HEK293 (cell line): ENCODE results near the gene CEMIP2.

Source experiments
- CTCF ChIA-PET: fragments of 350-600 bp; formaldehyde crosslinking; extraction: SDS; loops from one replicate; lab custom pipeline; 2021; ENCODE audit warnings: antibody characterized with exemption; lab: Yijun Ruan, JAX
- POLR2A ChIA-PET: fragments of 300-600 bp; formaldehyde crosslinking; extraction: SDS; loops from one replicate; lab custom pipeline; 2020; ENCODE audit warnings: antibody characterized with exemption, inconsistent platforms; lab: Yijun Ruan, JAX
- H3K27ac ChIP-seq: fragments of 200-500 bp; sonication (Bioruptor generic); 2 replicates; pipeline ENCODE4 v1.5.1; 2014; ENCODE audit warnings: low read depth, low read length, control low read depth, inconsistent platforms; ENCODE audit errors: extremely low read depth
- H3K36me3 ChIP-seq, 2 experiments: fragments of 200-500 bp in 1 of 2; sonication (Bioruptor generic) in 1 of 2; 1 replicate in 1 of 2; 2 replicates in 1 of 2; pipeline ENCODE4 v1.5.1; 2014 to 2017; ENCODE audit warnings: inconsistent platforms in 2 of 2, low read length in 2 of 2; ENCODE audit not compliant: control insufficient read depth in 2 of 2, insufficient read depth in 1 of 2
- H3K4me1 ChIP-seq: fragments of 200-500 bp; sonication (Bioruptor generic); 2 replicates; pipeline ENCODE4 v1.5.1; 2014; ENCODE audit warnings: mild to moderate bottlenecking, low read length, inconsistent platforms; ENCODE audit not compliant: control insufficient read depth, insufficient read depth
- H3K4me3 ChIP-seq: 2 replicates; pipeline ENCODE4 v1.5.1; 2011; ENCODE audit warnings: low read depth, mild to moderate bottlenecking, control low read depth, low read length, moderate library complexity
- H3K9me3 ChIP-seq: fragments of 200-500 bp; sonication (Bioruptor generic); 2 replicates; pipeline ENCODE4 v1.5.1; 2014; ENCODE audit warnings: low read depth, low read length, inconsistent platforms; ENCODE audit not compliant: control insufficient read depth, insufficient read depth
- EGR2 ChIP-seq: fragments of 450-650 bp; formaldehyde crosslinking; IDR thresholded peaks from 2 replicates; pipeline ENCODE4 v1.5.1; 2016; ENCODE audit warnings: low read depth, missing biosample characterization, missing genetic modification characterization
- MZF1 ChIP-seq: fragments of 450-650 bp; formaldehyde crosslinking; IDR thresholded peaks from 2 replicates; pipeline ENCODE4 v1.5.1; 2017; ENCODE audit warnings: missing biosample characterization, missing genetic modification characterization, borderline replicate concordance
- OSR2 ChIP-seq: fragments of 450-650 bp; formaldehyde crosslinking; IDR thresholded peaks from 2 replicates; pipeline ENCODE4 v1.5.1; 2016; ENCODE audit warnings: missing biosample characterization, missing genetic modification characterization
- OVOL3 ChIP-seq: fragments of 450-650 bp; formaldehyde crosslinking; IDR thresholded peaks from 2 replicates; pipeline ENCODE4 v1.5.1; 2016; ENCODE audit warnings: missing biosample characterization, missing genetic modification characterization
- PRDM1 ChIP-seq: fragments of 450-650 bp; formaldehyde crosslinking; IDR thresholded peaks from 2 replicates; pipeline ENCODE4; 2016; ENCODE audit warnings: missing biosample characterization, missing genetic modification characterization
- SP2 ChIP-seq: fragments of 450-650 bp; formaldehyde crosslinking; IDR thresholded peaks from 2 replicates; pipeline ENCODE4 v1.5.1; 2016; ENCODE audit warnings: missing biosample characterization, missing genetic modification characterization
- SP7 ChIP-seq: fragments of 450-650 bp; formaldehyde crosslinking; IDR thresholded peaks from 2 replicates; pipeline ENCODE4 v1.5.1; 2016; ENCODE audit warnings: missing biosample characterization, missing genetic modification characterization
- WT1 ChIP-seq: fragments of 450-650 bp; formaldehyde crosslinking; IDR thresholded peaks from 2 replicates; pipeline ENCODE4 v1.5.1; 2016; ENCODE audit warnings: missing biosample characterization, missing genetic modification characterization
- ZBTB1 ChIP-seq: fragments of 450-650 bp; formaldehyde crosslinking; IDR thresholded peaks from 2 replicates; pipeline ENCODE4 v1.5.1; 2016; ENCODE audit warnings: missing biosample characterization, missing genetic modification characterization
- ZNF10 ChIP-seq: fragments of 450-650 bp; formaldehyde crosslinking; IDR thresholded peaks from 2 replicates; pipeline ENCODE4 v1.5.1; 2017; ENCODE audit warnings: missing biosample characterization, missing genetic modification characterization
- ZNF140 ChIP-seq: fragments of 450-650 bp; formaldehyde crosslinking; IDR thresholded peaks from 2 replicates; pipeline ENCODE4 v1.5.1; 2016; ENCODE audit warnings: missing biosample characterization, missing genetic modification characterization
- ZNF155 ChIP-seq: fragments of 450-650 bp; formaldehyde crosslinking; IDR thresholded peaks from 2 replicates; pipeline ENCODE4 v1.5.1; 2016; ENCODE audit warnings: missing biosample characterization, missing genetic modification characterization
- ZNF324 ChIP-seq: fragments of 450-650 bp; formaldehyde crosslinking; IDR thresholded peaks from 2 replicates; pipeline ENCODE4 v1.5.1; 2016; ENCODE audit warnings: missing biosample characterization, missing genetic modification characterization
- ZNF366 ChIP-seq: fragments of 450-650 bp; formaldehyde crosslinking; conservative IDR thresholded peaks from 2 replicates; pipeline ENCODE4 v1.5.1; 2016; ENCODE audit warnings: missing biosample characterization, missing genetic modification characterization
- ZNF426 ChIP-seq: fragments of 450-650 bp; formaldehyde crosslinking; IDR thresholded peaks from 2 replicates; pipeline ENCODE4 v1.5.1; 2017; ENCODE audit warnings: missing biosample characterization, missing genetic modification characterization, mild to moderate bottlenecking, inconsistent platforms, moderate library complexity
- ZNF621 ChIP-seq: fragments of 450-650 bp; formaldehyde crosslinking; IDR thresholded peaks from 2 replicates; pipeline ENCODE4 v1.5.1; 2017; ENCODE audit warnings: missing biosample characterization, missing genetic modification characterization
- ZNF629 ChIP-seq: fragments of 450-650 bp; formaldehyde crosslinking; IDR thresholded peaks from 2 replicates; pipeline ENCODE4 v1.5.1; 2017; ENCODE audit warnings: missing biosample characterization, missing genetic modification characterization
- ZNF707 ChIP-seq: fragments of 450-650 bp; formaldehyde crosslinking; IDR thresholded peaks from 2 replicates; pipeline ENCODE4 v1.5.1; 2016; ENCODE audit warnings: missing biosample characterization, missing genetic modification characterization
- ZNF76 ChIP-seq: fragments of 450-650 bp; formaldehyde crosslinking; IDR thresholded peaks from 2 replicates; pipeline ENCODE4; 2016; ENCODE audit warnings: low read depth, missing biosample characterization, missing genetic modification characterization, borderline replicate concordance
- TF ChIP-seq, protein P1 (sequence below): fragments of 450-650 bp; formaldehyde crosslinking; IDR thresholded peaks from 2 replicates; pipeline ENCODE4 v1.5.1; 2016; ENCODE audit warnings: missing biosample characterization, missing genetic modification characterization
- TF ChIP-seq, protein P2 (sequence below): fragments of 450-650 bp; IDR thresholded peaks from 2 replicates; pipeline ENCODE4 v1.5.1; 2018; ENCODE audit warnings: missing biosample characterization, mild to moderate bottlenecking, missing genetic modification characterization
- TF ChIP-seq, protein P3 (sequence below): fragments of 450-650 bp; formaldehyde crosslinking; IDR thresholded peaks from 2 replicates; pipeline ENCODE4 v1.5.1; 2017; ENCODE audit warnings: missing biosample characterization, missing genetic modification characterization
- TF ChIP-seq, protein P4 (sequence below): fragments of 450-650 bp; formaldehyde crosslinking; IDR thresholded peaks from 2 replicates; pipeline ENCODE4 v1.5.1; 2016; ENCODE audit warnings: missing biosample characterization, missing genetic modification characterization

Gene CEMIP2

DNA sequence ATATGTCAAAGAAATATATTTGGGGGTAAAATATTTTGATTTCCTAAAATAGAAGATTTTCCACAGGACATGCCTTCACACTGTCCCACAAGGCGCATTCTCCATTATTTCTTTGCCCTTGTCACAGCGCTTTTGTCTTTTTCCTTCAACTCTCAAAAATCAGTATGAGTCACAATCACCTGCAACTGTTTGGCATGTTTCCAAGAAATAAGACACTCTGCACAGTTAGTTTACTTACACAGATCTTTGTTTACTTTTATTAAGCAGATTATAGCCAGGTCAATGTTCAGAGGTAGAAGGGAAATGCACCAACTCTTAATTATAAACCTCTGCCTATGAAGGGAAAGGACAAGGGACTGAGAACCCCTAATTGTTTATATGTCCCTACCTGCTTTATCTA is 9.5 kb downstream of the CEMIP2 start:
- Histone ChIP-seq H3K27ac (no peak overlapping the region), H3K36me3 (no peaks in the 10 kb centered on the region), H3K4me3 (no peak overlapping the region), H3K9me3 (no peaks in the 10 kb centered on the region), H3K4me1 (peaks cover 8% of the 10 kb centered on the region)
- TF ChIP-seq, protein P1, sequence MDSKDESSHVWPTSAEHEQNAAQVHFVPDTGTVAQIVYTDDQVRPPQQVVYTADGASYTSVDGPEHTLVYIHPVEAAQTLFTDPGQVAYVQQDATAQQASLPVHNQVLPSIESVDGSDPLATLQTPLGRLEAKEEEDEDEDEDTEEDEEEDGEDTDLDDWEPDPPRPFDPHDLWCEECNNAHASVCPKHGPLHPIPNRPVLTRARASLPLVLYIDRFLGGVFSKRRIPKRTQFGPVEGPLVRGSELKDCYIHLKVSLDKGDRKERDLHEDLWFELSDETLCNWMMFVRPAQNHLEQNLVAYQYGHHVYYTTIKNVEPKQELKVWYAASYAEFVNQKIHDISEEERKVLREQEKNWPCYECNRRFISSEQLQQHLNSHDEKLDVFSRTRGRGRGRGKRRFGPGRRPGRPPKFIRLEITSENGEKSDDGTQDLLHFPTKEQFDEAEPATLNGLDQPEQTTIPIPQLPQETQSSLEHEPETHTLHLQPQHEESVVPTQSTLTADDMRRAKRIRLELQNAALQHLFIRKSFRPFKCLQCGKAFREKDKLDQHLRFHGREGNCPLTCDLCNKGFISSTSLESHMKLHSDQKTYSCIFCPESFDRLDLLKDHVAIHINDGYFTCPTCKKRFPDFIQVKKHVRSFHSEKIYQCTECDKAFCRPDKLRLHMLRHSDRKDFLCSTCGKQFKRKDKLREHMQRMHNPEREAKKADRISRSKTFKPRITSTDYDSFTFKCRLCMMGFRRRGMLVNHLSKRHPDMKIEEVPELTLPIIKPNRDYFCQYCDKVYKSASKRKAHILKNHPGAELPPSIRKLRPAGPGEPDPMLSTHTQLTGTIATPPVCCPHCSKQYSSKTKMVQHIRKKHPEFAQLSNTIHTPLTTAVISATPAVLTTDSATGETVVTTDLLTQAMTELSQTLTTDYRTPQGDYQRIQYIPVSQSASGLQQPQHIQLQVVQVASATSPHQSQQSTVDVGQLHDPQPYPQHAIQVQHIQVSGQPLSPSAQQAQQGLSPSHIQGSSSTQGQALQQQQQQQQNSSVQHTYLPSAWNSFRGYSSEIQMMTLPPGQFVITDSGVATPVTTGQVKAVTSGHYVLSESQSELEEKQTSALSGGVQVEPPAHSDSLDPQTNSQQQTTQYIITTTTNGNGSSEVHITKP (tag by site-specific recombination): no peak
- TF ChIP-seq, protein P2, sequence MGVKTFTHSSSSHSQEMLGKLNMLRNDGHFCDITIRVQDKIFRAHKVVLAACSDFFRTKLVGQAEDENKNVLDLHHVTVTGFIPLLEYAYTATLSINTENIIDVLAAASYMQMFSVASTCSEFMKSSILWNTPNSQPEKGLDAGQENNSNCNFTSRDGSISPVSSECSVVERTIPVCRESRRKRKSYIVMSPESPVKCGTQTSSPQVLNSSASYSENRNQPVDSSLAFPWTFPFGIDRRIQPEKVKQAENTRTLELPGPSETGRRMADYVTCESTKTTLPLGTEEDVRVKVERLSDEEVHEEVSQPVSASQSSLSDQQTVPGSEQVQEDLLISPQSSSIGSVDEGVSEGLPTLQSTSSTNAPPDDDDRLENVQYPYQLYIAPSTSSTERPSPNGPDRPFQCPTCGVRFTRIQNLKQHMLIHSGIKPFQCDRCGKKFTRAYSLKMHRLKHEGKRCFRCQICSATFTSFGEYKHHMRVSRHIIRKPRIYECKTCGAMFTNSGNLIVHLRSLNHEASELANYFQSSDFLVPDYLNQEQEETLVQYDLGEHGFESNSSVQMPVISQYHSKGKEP (tag by site-specific recombination): 0 out of 2 replicates have a peak, but pooled peaks have one; percentile 27
- no peak for TF ChIP-seq WT1 (tag by site-specific recombination)
- peak; percentile 56; the same call in 1 of the 2 replicates for TF ChIP-seq OSR2 (tag by site-specific recombination)
- TF ChIP-seq ZNF76 (tag by site-specific recombination): no peak
- no peak for TF ChIP-seq EGR2 (tag by site-specific recombination)
- TF ChIP-seq, protein P3, sequence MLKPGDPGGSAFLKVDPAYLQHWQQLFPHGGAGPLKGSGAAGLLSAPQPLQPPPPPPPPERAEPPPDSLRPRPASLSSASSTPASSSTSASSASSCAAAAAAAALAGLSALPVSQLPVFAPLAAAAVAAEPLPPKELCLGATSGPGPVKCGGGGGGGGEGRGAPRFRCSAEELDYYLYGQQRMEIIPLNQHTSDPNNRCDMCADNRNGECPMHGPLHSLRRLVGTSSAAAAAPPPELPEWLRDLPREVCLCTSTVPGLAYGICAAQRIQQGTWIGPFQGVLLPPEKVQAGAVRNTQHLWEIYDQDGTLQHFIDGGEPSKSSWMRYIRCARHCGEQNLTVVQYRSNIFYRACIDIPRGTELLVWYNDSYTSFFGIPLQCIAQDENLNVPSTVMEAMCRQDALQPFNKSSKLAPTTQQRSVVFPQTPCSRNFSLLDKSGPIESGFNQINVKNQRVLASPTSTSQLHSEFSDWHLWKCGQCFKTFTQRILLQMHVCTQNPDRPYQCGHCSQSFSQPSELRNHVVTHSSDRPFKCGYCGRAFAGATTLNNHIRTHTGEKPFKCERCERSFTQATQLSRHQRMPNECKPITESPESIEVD: peak; percentile 51
- TF ChIP-seq ZNF707: no peak
- TF ChIP-seq ZNF155 (tag by site-specific recombination): no peak
- TF ChIP-seq SP7 (tag by site-specific recombination): peak; percentile 81
- peak; percentile 51; the same call in 1 of the 2 replicates for TF ChIP-seq PRDM1 (tag by site-specific recombination)
- TF ChIP-seq ZNF10 (tag by site-specific recombination): peak; percentile 59; the same call in 1 of the 2 replicates
- TF ChIP-seq ZNF629 (tag by site-specific recombination): 0 out of 2 replicates have a peak, but pooled peaks have one; percentile 20
- TF ChIP-seq ZNF366 (tag by site-specific recombination): peak; percentile 57
- no peak for TF ChIP-seq ZNF140 (tag by site-specific recombination)
- POLR2A ChIA-PET: interaction anchor here (0.6 kb wide), 1 partner anchor 112 kb away, joined by 3 read pairs; no protein-coding TSS in a partner anchor
- CTCF ChIA-PET: interaction anchor here (0.6 to 0.9 kb wide), 2 partner anchors 42 to 49 kb away, joined by 3 read pairs; no protein-coding TSS in a partner anchor

DNA sequence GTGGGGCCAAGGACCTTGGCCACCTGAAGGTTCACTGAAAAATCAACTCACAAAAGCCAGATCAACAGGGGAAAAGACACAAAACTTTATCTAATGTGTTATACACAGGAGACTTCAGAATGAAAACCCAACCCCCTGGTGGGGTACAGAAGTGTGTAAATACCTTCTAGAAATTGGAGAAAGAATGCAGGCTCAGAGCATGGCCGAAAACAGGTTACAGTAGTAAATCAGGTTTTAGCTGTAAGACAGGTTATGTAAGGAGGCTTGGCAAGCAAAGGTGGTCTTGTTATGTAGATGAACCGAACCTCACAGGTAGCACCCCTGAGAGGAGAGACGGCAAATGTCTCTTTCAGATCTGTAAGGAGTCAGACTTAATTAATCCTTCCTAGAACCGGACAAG is 10.0 kb downstream of the CEMIP2 start:
- no peaks in the 10 kb centered on the region for H3K9me3 ChIP-seq
- H3K4me1 ChIP-seq: peaks cover 8% of the 10 kb centered on the region
- ChIA-PET POLR2A (no interaction called here), CTCF (interaction anchor here (0.9 kb wide), 1 partner anchor 48 kb away, joined by 3 read pairs; no protein-coding TSS in a partner anchor)
- no peaks in the 10 kb centered on the region for H3K36me3 ChIP-seq
- no peak overlapping the region for H3K27ac ChIP-seq
- H3K4me3 ChIP-seq: no peak overlapping the region
- TF ChIP-seq ZNF426 (tag by site-specific recombination) (no peak), ZNF324 (tag by site-specific recombination) (no peak), OVOL3 (tag by site-specific recombination) (no peak), MZF1 (tag by site-specific recombination) (no peak), ZBTB1 (tag by site-specific recombination) (no peak), ZNF621 (tag by site-specific recombination) (no peak), SP7 (tag by site-specific recombination) (no peak), SP2 (tag by site-specific recombination) (no peak)
- TF ChIP-seq, protein P4, sequence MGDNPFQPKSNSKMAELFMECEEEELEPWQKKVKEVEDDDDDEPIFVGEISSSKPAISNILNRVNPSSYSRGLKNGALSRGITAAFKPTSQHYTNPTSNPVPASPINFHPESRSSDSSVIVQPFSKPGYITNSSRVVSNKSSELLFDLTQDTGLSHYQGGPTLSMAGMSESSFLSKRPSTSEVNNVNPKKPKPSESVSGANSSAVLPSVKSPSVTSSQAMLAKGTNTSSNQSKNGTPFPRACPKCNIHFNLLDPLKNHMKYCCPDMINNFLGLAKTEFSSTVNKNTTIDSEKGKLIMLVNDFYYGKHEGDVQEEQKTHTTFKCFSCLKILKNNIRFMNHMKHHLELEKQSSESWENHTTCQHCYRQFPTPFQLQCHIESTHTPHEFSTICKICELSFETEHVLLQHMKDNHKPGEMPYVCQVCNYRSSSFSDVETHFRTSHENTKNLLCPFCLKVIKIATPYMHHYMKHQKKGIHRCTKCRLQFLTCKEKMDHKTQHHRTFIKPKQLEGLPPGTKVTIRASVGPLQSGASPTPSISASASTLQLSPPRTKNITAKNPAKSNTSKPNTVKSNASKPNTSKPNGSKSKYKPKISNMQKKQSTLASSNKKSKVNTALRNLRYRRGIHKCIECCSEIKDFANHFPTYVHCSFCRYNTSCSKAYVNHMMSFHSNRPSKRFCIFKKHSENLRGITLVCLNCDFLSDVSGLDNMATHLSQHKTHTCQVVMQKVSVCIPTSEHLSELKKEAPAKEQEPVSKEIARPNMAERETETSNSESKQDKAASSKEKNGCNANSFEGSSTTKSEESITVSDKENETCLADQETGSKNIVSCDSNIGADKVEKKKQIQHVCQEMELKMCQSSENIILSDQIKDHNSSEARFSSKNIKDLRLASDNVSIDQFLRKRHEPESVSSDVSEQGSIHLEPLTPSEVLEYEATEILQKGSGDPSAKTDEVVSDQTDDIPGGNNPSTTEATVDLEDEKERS (tag by site-specific recombination): no peak
- TF ChIP-seq, protein P2 (tag by site-specific recombination): no peak
